GM18870 (cell line): ENCODE results near the gene ACTN1.

Experiments used
- ATAC-seq: cut with Tn5 transposase; IDR thresholded peaks from one replicate; pipeline ENCODE4 v1.9.1; 2021; ENCODE audit warnings: moderate library complexity; ENCODE audit not compliant: unreplicated experiment

The ACTN1 gene

GRCh38 chr14:68937471-68938270 is 41.4 kb downstream of the ACTN1 start:
- no peak for ATAC-seq

GRCh38 chr14:68936980-68937379 is 42.1 kb downstream of the ACTN1 start:
- no peak for ATAC-seq

DNA sequence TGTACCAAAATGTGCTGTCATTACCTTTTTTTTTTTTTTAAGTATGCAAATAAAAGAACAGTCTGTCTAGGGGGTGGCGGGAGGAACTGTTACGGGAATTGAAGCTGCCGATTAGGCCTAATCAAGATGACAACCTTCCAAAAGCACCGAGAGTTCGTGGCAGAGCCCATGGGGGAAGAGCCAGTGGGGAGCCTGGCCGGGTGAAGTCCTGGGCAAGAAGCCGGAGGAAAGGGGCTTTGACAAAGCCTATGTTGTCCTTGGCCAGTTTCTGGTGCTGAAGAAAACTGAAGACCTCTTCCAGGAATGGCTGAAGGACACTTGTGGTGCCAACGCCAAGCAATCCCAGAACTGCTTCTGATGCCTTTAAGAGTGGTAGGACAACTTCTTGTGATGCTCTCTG is 42.6 kb downstream of the ACTN1 start:
- no peak for ATAC-seq

- ATAC-seq = no peak
These were observed 43.3 kb downstream of the ACTN1 start for GRCh38 chr14:68935761-68936214.

- ATAC-seq = no peak
These were observed 45.0 kb downstream of the ACTN1 start for GRCh38 chr14:68934066-68934465.

- ATAC-seq = no peak
These were observed 46.4 kb downstream of the ACTN1 start for GRCh38 chr14:68932686-68933085.

DNA sequence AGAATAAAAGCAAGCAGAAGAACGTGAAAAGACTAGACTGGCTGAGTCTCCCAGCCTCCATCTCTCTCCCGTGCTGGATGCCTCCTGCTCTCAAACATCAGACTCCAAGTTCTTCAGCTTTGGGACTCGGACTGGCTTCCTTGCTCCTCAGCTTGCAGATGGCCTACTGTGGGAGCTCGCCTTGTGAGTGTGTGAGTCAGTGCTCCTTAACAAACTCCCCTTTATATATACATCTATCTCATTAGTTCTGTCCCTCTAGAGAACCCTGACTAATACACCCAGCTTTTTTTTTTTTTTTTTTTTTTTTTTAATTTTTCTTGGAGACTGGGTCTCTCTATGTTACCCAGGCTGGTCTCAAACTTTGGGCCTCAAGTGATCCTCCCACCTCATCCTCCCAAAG is 46.9 kb downstream of the ACTN1 start:
- no peak for ATAC-seq

DNA sequence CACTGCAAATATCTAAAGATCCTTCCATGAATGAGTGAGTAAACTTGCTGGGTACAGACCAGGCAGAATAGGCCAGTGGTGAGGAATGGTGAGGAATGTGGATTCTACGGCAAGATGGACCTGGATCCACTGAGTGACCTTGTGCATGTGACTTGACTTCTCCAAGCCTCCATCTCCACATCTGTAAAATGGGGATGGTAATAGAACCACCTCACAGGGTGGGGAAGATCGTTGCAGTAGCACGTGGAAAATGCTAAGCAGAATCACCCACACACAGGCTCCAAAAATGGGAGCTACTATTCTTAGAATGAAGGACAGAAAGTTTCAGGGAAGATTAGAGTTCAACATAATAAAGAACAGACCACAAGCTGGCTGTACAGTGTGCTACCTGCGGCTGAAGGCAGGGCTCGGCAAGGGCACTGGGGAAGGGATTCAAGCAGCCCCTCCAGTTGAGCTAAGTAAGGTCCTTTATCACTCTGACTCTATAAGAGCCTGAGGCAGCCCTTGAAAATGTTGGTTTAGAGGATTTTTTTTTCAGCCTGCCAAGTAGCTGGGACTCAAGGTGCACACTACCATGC is 47.5 kb downstream of the ACTN1 start:
- no peak for ATAC-seq

DNA sequence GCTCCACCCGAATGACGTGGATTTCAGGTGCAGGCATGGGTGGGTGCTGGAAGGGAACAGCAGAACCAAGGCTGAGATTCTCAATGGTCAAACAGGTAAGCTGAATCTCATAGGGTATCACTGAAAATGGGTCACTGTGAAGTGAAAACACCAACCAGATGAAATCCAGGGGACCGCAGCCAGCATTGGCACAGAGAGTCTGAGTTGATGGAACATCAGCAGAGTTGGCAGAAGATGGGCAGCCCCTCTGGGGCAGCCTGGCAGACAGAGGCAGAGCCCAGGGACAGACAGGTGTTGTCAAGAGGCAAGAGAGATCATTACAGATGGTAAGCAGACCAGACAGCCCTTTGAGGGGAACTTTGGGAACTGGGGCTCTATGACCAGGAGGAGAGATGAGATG is 48.0 kb downstream of the ACTN1 start:
- ATAC-seq = no peak

- ATAC-seq = no peak
These were observed 49.3 kb downstream of the ACTN1 start for GRCh38 chr14:68929623-68930307.

GRCh38 chr14:68928770-68929550 is 50.1 kb downstream of the ACTN1 start:
- no peak for ATAC-seq

DNA sequence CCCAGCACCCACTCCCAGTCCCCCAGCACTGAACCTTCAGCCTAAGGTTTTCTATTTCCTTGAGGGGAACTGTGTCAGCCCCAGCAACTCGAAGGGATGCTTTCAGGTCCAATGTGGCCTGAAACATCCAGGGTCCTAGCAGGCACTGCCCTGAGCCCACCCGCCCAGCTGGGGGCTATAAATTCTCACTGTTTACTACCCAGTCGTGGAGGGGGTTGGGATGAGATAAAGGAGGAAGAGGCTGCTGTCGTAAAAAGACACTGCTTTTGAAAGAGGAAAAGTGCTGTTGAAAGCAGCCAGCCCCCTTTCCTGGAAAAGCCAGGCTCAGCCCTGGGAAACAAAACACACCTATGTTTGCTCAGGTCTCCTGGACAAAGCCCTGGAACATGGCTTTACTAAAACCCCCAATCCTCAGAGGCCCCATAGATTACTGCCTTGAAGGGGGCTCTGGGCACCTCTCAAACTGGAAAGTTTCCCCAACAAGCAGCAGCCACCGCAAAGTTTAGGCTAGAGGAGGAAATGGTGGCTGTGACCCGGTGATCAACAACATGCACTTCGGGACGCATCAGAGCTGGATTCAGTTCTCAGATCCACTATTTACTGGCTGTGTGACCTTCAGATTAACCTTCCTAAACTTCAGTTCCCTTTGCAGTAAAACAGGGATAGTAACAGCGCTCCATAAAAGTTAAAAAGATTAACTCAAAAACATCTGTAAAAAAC is 51.0 kb downstream of the ACTN1 start:
- no peak for ATAC-seq

DNA sequence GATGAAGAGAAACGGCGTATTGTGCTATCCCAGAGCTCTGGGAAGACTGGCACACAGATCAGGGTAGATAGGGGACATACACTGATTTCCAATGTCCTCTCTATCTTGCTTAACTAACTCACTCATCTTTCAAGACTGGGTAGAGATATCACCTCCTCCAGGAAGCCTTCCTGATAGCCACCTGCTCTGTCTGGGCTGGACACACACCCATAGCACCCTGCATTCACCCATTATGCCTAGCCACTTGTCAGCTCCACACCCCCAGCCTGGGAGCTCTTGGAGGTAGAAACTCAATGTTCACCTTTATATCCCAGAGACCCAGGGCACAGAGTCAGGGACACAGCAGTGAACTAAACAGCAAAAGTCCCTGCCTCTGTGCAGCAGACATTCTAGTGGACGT is 52.0 kb downstream of the ACTN1 start:
- no peak for ATAC-seq

DNA sequence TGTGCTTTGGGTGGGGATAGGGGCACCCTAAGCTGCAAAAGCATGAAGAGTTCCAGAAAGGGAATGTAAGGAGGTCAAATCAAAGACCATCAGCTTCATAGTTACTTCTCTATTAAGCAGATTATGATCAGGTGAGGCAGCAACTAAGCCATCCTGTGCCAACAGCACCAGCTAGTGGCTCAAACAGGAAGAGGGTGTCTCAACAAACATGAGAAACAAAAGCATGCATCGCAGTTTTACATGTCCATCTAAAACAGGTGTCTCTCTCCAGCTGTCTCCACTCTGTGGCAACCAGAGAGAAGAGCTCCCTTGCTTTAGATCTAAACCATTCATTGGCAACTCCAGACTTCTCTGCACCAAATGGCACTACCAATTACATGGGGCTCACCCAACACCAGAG is 52.9 kb downstream of the ACTN1 start:
- ATAC-seq = no peak

DNA sequence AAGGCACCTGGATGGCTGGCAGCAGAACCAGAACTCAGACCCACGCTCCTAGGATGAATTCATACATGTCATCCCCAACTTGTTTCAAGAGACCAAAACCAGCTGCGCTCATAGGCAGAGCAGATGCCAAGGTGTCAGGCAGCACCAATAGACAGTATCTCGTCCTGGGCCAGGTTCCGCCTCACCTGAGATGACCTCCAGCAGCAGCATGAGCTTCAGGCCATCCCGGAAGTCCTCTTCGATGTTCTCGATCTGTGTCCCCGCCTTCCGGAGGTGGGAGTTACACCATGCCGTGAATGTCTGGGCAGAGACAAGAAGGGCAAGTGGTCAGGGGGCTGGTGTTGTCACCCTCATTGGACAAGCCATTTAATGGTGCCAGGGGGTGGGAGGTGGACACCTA is 53.7 kb downstream of the ACTN1 start:
- no peak for ATAC-seq

GRCh38 chr14:68924186-68925158 is 54.6 kb downstream of the ACTN1 start:
- no peak for ATAC-seq

DNA sequence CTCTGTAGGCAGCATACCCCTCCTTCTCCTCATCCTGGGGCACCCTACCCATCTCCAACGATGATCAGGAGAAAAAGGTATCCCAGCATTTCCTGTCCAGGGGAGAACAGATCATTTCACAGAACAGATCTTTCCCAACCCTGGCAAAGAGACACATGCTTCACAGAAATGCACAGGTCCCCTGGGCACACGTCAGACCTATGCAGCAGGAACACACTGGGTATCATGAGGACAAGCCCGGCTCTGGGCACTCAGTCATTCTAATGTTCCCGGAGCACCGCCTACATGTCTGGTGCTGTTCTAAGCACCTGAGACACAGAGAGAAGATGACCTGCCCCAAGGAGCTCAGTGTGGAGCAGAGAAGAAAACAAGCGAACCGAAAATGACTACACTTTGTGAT is 56.2 kb downstream of the ACTN1 start:
- ATAC-seq = no peak

GRCh38 chr14:68922201-68922621 is 56.9 kb downstream of the ACTN1 start:
- ATAC-seq = no peak

GRCh38 chr14:68921666-68922065 is 57.4 kb downstream of the ACTN1 start:
- no peak for ATAC-seq
